ENCODE results near the gene TCAF2.
"Not testable (repeated sequence)": the region's sequence is repeated elsewhere in the genome, so short reads cannot be mapped to it uniquely, and the experiment has no call there.

TCAF2 gene

DNA sequence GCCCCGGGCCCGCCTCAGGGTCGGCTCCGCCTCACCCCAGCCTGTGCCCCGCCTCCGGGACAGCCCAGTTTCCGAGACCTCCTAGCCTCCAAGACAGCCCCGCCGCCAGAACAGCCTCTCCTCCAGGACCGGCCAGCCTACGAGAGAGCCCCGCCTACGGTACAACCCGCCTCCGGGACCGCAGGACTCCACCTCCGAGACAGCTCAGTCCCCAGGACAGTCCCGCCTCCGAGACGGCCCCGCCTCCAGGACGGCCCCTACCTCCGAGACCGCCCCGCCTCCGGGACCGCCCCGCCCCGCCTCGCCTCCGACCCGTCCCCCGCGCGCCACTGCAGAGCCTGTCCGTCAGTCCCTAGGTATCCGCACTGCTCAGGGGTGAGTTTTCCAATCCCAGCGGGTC is at the start of gene TCAF2:
Gene TCAF2, plus strand, starts transcription at position 329 of the 400 bp plus-strand sequence.
- DNase-seq = not testable (repeated sequence)

DNA sequence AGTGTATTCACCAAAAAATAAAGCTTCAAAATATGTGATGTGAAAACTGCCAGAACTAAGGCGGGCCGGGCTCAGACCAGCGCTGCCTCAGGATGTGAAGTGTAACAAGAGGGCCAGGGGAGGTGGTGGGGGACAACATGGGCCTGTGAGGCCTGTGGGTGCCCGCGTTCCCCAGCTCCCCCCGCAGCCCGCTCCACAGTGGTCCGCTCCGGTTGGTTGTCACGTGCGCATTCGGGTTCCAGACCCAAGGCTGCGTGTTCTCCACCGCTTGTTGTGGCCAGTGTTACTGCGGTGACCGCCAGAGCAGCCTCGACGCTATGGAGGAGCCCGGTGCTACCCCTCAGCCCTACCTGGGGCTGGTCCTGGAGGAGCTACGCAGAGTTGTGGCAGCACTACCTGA is 49.3 kb upstream of the TCAF2 start, which contains the start of gene CTAGE15:
Gene CTAGE15, plus strand, starts transcription at position 301 of the 400 bp plus-strand sequence. Its CDS starts 17 bp downstream, at position 318.
- DNase-seq = not testable (repeated sequence)

DNA sequence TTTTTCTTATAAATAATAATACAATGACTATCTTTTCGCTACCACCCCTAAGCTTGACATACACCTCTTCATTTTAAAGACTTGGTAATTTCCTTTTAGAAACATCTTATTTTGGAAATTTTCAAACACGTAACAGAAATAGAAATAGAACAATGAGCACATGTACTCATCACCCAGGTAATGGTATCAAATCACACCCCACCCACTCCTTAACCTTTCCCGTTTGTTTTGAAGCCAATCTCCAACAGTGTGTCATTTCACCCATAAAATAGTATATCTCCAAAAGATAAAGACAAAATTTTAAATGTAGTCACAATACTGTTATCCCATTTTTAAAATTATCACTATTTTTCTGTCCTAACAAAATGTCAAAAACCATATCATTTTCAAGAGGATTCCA is 32.6 kb upstream of the TCAF2 start:
- not testable (repeated sequence) for DNase-seq

DNA sequence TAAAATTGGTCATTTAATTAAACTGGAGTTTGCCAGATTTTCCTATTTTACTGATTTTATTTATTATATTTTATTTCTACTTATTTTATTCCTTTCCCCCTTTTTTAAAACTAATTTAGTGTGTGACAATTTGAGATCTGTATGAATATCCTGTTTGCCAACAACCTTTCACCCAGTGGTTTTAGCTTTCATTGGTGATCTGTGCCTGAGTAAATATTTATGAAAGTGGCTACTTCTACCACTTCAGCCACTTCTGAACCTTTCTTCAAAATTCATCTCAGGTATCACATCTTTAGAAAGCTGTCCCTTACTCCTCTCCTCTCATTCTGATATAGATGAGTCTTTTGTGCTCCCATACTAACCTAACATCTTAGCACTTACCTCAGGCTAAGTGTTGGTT is 30.9 kb upstream of the TCAF2 start:
- DNase-seq = not testable (repeated sequence)

DNA sequence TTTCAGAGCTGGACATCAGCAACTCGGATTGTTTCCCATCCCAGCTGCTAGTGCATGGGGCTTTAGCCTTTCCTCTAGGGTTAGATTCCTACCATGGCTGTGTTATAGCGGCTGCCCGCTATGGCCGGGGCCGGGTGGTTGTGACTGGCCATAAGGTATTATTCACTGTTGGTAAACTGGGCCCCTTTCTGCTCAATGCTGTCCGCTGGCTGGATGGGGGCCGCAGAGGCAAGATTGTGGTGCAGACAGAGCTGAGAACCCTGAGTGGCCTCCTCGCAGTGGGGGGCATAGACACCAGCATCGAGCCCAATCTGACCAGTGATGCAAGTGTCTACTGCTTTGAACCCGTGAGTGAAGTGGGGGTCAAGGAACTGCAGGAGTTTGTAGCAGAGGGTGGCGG is 22.7 kb upstream of the TCAF2 start:
- DNase-seq = not testable (repeated sequence)

DNA sequence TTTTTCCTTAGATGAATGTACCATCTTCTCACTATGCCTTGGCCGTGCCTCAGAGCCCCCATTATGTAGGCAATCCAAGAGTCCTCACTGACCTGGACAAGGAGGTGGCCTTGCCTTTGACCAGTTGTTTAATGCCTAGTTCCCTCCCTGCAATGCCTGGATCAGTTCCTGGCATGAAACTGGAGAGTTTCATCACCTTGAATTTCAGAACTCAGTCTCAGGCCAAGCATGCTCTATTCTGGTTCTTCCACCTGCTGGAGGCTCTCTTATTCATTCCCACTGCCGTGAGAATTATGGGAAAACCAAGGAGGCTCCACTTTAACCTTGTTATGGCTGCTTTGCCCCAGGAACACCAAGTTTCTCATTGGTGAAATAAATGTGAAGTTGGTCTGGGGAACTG is 17.2 kb upstream of the TCAF2 start:
- DNase-seq = not testable (repeated sequence)

DNA sequence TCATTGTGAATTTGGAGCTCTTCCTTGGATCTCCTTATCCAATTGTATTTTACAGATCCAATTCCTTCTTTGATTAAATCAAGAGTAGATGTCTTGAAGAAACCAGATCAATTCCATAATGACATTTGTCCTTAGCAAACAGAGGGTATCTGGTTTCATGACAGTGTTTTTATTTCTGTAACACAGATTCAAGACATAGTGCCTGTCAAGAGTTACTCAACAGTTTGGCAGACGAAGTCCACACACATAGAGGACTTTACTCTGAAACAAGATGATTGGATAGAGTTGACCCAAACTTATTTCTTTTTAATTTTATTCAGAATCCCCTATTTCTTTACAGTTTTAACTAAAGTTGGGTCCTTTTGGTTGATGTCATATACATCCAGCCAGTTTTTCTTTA is 14.7 kb upstream of the TCAF2 start:
- DNase-seq = not testable (repeated sequence)

DNA sequence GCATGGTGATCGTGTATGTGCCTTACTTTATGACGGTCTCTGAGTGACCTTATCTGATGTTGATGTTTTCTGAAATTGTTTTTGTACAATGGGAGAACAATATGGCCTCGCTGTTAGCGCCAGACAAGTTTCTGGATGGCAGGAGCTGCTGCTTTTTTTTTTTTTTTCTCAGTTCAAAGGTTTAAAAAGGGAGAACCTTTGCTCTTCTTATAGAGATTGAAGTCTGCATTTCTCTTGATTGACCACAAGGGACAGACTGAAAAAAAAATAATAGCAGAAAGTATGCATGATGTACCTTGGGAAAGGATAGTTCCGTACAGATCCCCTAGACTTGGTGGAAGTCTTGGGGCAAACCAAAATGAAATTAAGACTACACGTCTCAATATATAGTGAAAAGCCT is 5.2 kb upstream of the TCAF2 start:
- not testable (repeated sequence) for DNase-seq

DNA sequence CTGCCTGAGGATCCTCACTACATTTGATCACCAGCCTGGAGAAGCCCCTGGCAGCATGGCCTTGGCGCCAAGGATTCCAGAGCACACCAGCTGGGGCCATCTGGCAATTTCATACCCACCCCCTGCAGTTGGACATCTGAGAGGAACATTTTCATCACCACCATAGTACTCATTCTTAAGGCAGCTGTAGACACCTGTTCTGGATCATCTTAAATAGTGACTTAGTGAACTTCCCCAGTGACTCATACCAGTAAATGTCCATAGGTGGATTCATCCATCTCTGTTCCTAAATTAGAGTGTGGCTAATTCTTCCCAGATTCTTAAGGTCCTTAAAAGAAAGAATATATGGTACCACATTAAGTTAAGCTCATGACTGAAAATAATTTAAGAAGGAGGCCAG is 3.6 kb upstream of the TCAF2 start:
- not testable (repeated sequence) for DNase-seq

DNA sequence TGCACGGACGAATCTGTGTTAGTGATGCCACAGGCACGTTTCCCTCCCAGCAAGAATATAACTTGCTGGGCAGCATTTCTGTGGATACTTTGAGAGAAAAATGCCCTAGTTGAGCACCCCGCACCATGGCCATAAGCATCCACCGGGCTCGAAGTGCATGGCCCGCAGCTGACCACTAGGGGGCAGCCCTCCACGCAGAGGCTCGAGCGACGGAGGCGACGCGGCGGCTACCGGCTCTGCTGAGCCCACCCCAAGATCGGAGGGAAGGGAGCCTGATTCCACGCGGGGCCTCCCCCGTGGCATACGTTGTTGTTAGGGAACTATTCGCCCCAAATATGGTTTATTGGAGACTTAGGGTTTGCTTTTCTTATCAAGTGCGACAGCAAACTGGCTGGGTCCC is 716 bp upstream of the TCAF2 start:
- DNase-seq = not testable (repeated sequence)

DNA sequence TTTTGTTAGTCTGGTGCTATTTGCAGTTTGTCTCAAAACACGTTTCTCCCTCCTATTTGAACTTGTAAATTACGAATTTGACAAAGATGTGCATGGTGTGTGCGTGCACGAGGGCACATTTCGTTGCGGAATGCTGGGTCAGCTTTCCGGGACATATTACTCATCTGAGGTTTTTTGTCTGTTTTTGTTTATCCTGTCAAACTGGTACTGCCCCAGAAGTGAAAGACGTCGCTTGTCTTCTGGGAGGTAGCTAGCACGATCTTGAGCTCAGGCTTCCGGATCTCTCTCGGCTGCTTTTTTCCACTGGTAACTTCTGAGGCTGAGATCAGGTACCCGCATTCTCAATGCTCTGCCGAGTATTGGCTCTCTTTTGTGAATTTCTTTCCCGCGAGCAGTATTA is 401 bp downstream of the TCAF2 start:
- not testable (repeated sequence) for DNase-seq

DNA sequence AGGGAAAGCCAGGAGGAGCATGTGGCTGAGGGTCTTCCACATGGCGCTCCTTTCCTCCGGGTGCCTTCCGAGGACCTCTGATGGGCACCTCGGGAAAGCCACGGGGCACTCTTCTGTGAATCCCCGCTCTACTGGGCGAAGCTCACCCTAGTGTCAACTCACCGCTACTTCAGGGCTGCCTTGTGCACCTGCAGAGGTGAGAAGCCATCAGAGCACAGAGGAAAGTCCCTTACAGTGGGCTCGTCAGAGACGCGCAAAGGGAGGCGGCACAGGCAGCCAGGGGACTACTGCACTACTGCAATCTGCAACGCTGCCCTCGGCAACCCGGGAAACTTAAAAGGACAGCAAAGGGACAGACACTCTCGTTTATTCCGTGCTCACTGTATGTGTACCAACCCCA is 1.4 kb downstream of the TCAF2 start:
- not testable (repeated sequence) for DNase-seq

DNA sequence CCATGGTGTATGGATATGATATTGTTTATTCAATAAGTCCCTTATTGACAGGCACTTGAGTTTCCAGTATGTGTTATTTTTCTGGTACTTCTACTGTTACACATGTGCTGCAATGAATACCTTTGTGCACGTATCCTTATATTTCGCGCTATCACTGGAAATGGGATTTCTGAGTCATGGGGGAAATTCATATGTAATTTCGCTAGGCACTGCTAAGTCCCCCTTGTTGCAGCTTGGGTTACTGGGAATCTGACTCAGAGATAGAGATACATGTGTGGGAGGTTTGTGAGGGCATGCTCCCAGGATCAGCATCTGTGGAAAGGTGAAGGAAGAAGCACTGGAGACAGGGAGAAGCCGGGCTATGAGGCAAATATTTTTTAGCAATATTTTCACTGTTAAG is 9.9 kb downstream of the TCAF2 start:
- DNase-seq = not testable (repeated sequence)

DNA sequence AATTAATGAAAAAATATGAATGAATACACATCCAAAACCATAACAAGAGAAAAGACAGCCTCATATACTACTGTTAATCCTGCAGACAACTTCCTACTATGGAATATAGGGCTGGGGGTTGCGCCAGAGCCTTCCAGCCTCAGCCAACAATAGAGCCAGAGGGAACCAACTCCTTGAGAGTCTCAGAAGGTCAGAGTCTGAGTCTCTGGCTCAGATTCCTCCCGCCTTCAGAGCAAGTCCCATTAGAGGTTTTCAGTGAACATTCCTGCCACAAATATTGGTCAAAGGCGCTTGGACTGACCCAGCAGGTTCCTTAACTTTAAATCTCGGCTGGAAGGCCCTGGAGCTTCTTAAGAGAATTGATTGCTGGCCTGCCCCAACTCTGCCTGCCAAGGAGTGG is 11.7 kb downstream of the TCAF2 start:
- not testable (repeated sequence) for DNase-seq

DNA sequence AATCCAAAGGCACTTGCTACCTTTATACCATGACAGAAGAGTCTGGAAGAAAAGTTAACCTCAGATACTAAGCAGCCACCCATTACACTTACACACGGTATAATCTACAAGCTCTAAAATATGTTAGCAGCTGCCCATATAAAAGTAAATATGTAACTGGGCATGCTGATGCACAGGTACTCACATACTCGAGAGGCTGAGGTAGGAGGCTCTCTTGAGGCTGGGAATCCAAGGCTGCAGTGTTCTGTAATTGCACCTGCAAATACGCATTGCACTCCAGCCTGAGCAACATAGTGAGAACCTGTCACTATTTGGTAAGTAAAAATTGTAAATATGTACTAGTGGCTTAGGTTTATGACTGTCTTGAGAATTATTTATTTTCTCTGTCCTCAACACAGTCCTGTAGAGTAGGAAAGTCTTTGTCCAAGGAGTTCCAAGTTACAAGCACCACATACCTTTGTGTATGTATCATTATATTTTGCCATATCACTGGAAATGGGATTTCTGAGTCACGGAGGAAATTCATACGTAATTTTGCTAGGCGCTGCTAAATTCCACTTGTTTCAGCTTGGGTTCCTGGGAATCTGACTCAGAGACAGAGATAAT is 12.3 kb downstream of the TCAF2 start:
- DNase-seq = not testable (repeated sequence)

DNA sequence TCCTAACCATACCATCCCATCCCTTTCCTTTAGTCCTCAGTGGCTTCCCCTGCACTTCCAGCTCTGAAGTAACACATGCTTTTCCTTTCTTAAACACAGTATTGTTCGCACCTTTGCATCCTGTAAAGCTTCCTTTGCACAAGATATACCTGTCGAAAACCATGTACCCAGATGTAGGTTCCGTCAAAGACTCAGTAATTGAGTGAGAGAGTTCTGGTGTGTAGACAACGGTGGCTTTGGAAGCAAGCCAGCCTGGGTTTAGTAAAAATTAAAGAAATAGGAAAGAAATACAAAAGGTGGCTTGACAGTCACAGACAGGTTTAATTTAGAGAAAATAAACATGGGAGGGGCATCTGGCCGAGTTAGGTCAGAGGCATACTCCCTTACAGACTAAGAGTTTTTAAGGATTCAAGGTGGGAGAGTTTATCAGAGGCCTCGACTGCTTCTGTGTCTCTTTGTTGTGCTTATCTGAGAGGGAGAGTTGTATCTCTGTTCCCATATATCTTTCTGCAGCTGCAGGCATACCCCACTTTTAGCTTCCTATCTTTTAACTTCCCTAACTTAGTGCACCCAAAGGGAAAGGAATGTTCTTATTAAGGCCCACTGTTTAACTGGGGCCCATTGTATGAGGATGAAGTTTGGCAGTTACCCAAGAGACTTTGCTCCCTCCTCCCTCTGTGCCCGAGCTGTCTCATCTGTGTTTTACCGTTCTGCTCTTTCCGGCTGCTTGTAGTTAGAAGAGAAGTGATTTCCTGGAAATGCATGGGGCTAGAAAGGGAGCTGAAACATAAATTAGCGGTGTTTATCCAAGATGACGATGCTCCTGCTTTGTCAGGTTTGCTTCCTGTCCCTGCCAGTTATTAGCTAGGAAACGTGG is 14.8 kb downstream of the TCAF2 start:
- DNase-seq = not testable (repeated sequence)

DNA sequence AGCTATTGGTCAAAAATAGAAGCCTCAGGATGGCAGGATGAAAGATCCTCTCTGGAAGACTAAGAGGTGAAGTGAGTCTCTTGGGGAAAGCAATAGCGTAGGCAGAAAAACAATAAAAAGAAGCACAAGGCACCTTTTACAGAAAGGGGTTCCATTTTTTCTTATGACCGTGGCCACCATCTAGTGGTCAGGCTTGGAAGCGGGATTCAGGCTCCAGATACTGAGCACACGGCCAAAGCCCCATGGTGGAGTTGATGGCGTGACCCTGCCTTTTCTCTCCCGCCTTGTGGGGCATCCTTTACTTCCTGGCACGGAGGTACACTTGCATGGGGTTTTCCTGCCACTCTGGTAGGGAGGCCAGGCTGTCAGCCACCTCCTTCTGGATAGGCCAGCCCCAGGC is 18.6 kb downstream of the TCAF2 start:
- DNase-seq = not testable (repeated sequence)

DNA sequence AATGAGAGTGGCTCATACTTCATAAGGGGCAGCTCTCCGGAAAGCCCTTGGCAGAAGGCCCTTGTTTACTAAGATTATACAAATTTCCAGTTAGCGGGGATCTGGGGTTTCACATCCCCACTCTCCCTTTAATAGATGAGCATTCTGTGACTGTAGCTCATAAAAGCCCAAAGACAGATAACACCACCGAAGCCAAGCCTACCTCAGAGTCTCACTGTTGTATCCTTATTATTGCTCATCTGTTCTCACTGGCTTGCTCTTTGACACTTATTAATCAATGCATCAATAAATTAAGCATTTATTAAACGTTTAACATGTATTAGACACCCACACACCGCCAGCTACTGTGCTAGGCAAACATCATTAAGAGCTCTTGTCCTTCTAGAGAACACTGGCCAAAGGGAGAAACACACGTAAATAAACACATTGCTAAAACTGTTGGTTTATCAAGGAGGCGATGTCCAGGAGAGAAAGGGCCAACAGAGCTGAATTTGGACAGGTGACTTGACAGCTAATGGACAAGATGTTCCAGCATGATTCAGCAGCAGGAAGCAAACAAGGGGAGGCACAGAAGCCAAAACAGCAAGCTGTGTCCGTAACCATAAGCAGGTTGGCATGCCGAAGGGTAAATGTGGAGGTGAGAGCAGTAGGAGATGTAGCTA is 19.9 kb downstream of the TCAF2 start:
- not testable (repeated sequence) for DNase-seq

DNA sequence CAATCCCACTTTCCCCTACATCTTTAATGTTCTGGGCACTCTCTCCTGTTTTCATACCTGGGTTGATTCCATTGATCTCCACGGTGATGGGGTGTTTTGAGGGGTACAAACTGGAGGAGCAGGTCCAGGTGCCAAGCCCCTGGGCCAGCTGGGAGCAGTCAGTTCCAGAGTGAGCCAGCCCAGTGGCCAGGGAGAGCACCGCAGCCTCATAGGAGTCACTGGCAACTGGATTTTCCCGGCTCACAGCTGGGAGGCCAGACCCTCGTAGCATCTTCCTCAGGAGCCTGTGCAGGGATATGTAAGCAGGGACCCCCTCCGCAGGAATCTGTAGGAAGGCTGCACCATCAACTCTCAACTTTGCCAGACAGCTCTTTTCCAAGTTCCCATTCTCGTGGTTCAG is 25.8 kb downstream of the TCAF2 start:
- not testable (repeated sequence) for DNase-seq

DNA sequence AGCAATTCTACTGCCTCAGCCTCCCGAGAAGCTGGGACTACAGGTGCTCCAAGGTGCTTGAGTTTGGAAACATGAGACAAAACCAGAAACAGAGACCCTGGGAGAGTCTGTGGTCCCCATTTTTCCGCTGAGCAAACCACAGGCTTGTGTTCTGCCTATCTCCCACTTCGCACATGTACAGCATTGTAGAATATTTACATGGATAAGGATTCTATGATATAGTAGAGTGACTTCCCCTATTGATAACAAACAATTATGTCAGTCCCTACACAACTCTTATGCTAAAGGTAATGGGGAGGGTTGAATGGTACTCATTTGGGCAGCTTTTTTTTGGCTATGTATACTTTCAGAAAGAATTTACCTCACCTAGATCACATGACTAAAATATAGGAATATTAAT is 29.1 kb downstream of the TCAF2 start:
- not testable (repeated sequence) for DNase-seq

DNA sequence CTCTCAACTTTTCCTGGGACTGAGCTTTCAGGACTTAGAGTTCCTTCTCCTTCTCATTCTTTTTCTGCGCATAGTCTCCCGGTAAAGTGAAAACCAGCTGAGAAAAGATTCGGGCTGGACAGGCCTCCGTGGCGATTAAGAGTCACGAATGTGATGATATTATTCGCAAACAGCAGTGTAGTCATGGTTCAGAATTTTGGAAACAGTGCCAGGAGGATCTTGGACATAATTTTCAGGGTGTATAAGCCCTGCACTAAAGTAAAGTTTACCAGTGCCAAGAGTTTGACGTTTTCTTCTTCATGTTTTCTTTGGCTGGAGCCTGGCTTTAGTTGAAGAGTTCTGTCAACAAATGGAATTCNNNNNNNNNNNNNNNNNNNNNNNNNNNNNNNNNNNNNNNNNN is 29.7 kb downstream of the TCAF2 start:
- not testable (repeated sequence) for DNase-seq
